Cerebellar nuclear complex (tissue), 1 donor: Measurements from ENCODE around the gene SPG11.

Source experiments
- DNase-seq, 2 experiments: peaks; one replicate each; lab custom pipeline; 2025; lab: John Stamatoyannopoulos, UW

SPG11 gene

GRCh38 chr15:44623178-44623577 lies 40.3 kb downstream of the SPG11 start:
- DNase-seq: no peak

GRCh38 chr15:44620081-44620480 lies 43.4 kb downstream of the SPG11 start:
- no peak for DNase-seq

- DNase-seq: no peak
Observed at GRCh38 chr15:44616974-44617373, 46.5 kb downstream of the SPG11 start.

- no peak for DNase-seq
Observed at GRCh38 chr15:44606740-44607139, 56.7 kb downstream of the SPG11 start.

GRCh38 chr15:44603126-44603525 lies 60.3 kb downstream of the SPG11 start:
- DNase-seq: no peak

- no peak for DNase-seq
Observed at GRCh38 chr15:44598892-44599291, 64.6 kb downstream of the SPG11 start.

GRCh38 chr15:44598066-44598465 lies 65.4 kb downstream of the SPG11 start:
- no peak for DNase-seq

GRCh38 chr15:44596511-44597010 lies 66.9 kb downstream of the SPG11 start:
- no peak for DNase-seq

- DNase-seq: no peak
Observed at GRCh38 chr15:44595656-44596510, 67.6 kb downstream of the SPG11 start.

- DNase-seq: no peak
Observed at GRCh38 chr15:44595246-44595645, 68.2 kb downstream of the SPG11 start.

GRCh38 chr15:44593042-44593736 lies 70.3 kb downstream of the SPG11 start:
- DNase-seq: no peak

- DNase-seq: no peak
Observed at GRCh38 chr15:44591326-44591725, 72.1 kb downstream of the SPG11 start.

GRCh38 chr15:44588541-44588940 lies 74.9 kb downstream of the SPG11 start:
- no peak for DNase-seq

- no peak for DNase-seq
Observed at GRCh38 chr15:44585633-44586032, 77.8 kb downstream of the SPG11 start.

GRCh38 chr15:44584162-44584749 lies 79.2 kb downstream of the SPG11 start:
- DNase-seq: no peak

GRCh38 chr15:44580105-44580504 lies 83.4 kb downstream of the SPG11 start:
- no peak for DNase-seq

- DNase-seq: no peak
Observed at GRCh38 chr15:44574734-44575133, 88.7 kb downstream of the SPG11 start.

GRCh38 chr15:44573386-44573785 lies 90.1 kb downstream of the SPG11 start:
- no peak for DNase-seq

GRCh38 chr15:44570361-44570760 lies 93.1 kb downstream of the SPG11 start:
- DNase-seq: no peak

GRCh38 chr15:44569316-44569715 lies 94.1 kb downstream of the SPG11 start:
- no peak for DNase-seq

GRCh38 chr15:44568338-44568737 lies 95.1 kb downstream of the SPG11 start:
- DNase-seq: no peak

GRCh38 chr15:44566155-44566540 lies 97.3 kb downstream of the SPG11 start:
- no peak for DNase-seq
